ENCODE measurements around the gene RAC2.

DNA sequence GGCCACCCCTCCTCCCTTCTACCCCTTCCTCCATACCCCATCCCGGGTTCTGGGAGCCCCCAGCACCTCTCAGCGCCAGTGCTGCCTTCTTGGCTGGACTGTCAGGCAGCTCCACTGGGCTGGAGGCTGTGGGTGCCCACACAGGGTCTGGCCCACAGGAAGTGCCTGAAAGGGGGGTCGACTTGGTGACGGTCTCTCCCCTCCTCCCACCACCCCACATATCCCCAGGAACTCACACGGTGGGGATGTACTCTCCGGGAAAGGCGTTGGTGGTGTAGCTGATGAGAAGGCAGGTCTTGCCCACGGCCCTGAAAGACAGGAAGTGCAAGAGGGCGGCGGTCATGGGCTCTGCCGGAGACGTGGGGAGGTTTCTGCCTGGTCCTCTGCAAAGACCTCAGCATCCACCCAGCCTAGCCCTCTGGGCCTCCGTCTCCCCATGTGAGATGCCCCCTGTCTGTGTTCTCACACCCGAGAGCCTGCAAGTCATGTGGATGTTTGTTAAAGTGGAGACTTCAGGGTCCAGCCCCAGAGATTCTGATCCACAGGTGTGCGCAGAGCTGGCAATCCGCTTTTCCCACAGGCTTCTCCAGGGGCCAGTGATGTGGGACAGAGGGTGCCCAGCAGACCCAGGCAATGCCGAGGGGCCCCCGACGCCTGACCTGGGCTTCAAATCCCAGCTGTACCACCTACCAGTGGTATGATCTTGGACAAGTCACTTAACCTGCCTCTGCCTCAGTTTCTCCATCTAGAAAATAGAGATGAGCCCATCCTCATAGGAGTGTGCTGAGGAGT lies 2.5 kb downstream of the RAC2 start:
- TF ChIP-seq, protein P1, sequence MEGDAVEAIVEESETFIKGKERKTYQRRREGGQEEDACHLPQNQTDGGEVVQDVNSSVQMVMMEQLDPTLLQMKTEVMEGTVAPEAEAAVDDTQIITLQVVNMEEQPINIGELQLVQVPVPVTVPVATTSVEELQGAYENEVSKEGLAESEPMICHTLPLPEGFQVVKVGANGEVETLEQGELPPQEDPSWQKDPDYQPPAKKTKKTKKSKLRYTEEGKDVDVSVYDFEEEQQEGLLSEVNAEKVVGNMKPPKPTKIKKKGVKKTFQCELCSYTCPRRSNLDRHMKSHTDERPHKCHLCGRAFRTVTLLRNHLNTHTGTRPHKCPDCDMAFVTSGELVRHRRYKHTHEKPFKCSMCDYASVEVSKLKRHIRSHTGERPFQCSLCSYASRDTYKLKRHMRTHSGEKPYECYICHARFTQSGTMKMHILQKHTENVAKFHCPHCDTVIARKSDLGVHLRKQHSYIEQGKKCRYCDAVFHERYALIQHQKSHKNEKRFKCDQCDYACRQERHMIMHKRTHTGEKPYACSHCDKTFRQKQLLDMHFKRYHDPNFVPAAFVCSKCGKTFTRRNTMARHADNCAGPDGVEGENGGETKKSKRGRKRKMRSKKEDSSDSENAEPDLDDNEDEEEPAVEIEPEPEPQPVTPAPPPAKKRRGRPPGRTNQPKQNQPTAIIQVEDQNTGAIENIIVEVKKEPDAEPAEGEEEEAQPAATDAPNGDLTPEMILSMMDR (IDR thresholded peaks at IDR 0.05; ENCODE audit: low read length): no peak
- TF ChIP-seq EZH2phosphoT487 (IDR thresholded peaks at IDR 0.05; ENCODE audit: low read length): no peak

All from MM.1S (cell line).